Hindlimb muscle (tissue), 1 donor: Measurements from ENCODE around the gene CRISPLD2. TPM values are rescaled to one million over a fixed set of nuclear protein-coding genes. Genes with fewer than 3 reads are reported as not detected.

Experiments used
- DNase-seq: peaks from one replicate; pipeline ENCODE4 v3.0.0-alpha.2; 2013
- polyA plus RNA-seq: library from polyadenylated mRNA; unstranded; fragments of 120-200 nt; gene quantifications from one replicate; pipeline ENCODE4 v1.2.1, GENCODE V29; 2013; ENCODE audit not compliant: insufficient read length

CRISPLD2 gene
- polyA plus RNA-seq: 6.2 TPM

- DNase-seq: peak; percentile 84
Measured at GRCh38 chr16:84819644-84820304, at the start of gene CRISPLD2. Gene CRISPLD2, plus strand, starts transcription at chr16:84819985. Its CDS starts 18,511 bp downstream, at chr16:84838496.

GRCh38 chr16:84773312-84773711, 46.5 kb upstream of the CRISPLD2 start:
- DNase-seq: no peak

- DNase-seq: no peak
Measured at GRCh38 chr16:84774810-84775209, 45.0 kb upstream of the CRISPLD2 start.

- DNase-seq: no peak
Measured at GRCh38 chr16:84775262-84775810, 44.4 kb upstream of the CRISPLD2 start.

- no peak for DNase-seq
Measured at GRCh38 chr16:84777435-84777834, 42.4 kb upstream of the CRISPLD2 start.

- no peak for DNase-seq
Measured at GRCh38 chr16:84778720-84779119, 41.1 kb upstream of the CRISPLD2 start.

GRCh38 chr16:84780063-84780462, 39.7 kb upstream of the CRISPLD2 start:
- no peak for DNase-seq

- no peak for DNase-seq
Measured at GRCh38 chr16:84780544-84781376, 39.0 kb upstream of the CRISPLD2 start.

GRCh38 chr16:84782846-84783245, 36.9 kb upstream of the CRISPLD2 start:
- DNase-seq: no peak

GRCh38 chr16:84785843-84786581, 33.8 kb upstream of the CRISPLD2 start:
- peak; percentile 37 for DNase-seq

GRCh38 chr16:84786605-84787262, 33.1 kb upstream of the CRISPLD2 start:
- DNase-seq: no peak

- DNase-seq: no peak
Measured at GRCh38 chr16:84787263-84787622, 32.5 kb upstream of the CRISPLD2 start.

- no peak for DNase-seq
Measured at GRCh38 chr16:84788920-84789391, 30.8 kb upstream of the CRISPLD2 start.

- no peak for DNase-seq
Measured at GRCh38 chr16:84789431-84789830, 30.4 kb upstream of the CRISPLD2 start.

- DNase-seq: no peak
Measured at GRCh38 chr16:84790301-84790700, 29.5 kb upstream of the CRISPLD2 start.

- DNase-seq: no peak
Measured at GRCh38 chr16:84791088-84791487, 28.7 kb upstream of the CRISPLD2 start.

GRCh38 chr16:84791501-84791900, 28.3 kb upstream of the CRISPLD2 start:
- DNase-seq: no peak

GRCh38 chr16:84794186-84794585, 25.6 kb upstream of the CRISPLD2 start:
- no peak for DNase-seq

GRCh38 chr16:84794626-84795025, 25.2 kb upstream of the CRISPLD2 start:
- DNase-seq: no peak

- peak; percentile 83 for DNase-seq
Measured at GRCh38 chr16:84795329-84796053, 24.3 kb upstream of the CRISPLD2 start.

GRCh38 chr16:84800158-84800978, 19.4 kb upstream of the CRISPLD2 start:
- no peak for DNase-seq
